Activated CD4-positive, alpha-beta T cell treated with anti-CD3 and anti-CD28 coated beads, Interleukin-2, amount 10 ng/mL, durations not matched to agents 7 days and 5 days (primary cell): ENCODE results near the gene MAPK11. TPM values are rescaled to one million over a fixed set of nuclear protein-coding genes. Genes with fewer than 3 reads are reported as not detected.

ENCODE experiments used
- CTCF ChIA-PET: fragments of 350-600 bp; sonication (Branson Sonifier 250); formaldehyde crosslinking; loops from one replicate; lab custom pipeline; 2021; ENCODE audit warnings: antibody characterized with exemption; lab: Charles Lee
- POLR2A ChIA-PET: fragments of 350-600 bp; sonication (Branson Sonifier 250); formaldehyde crosslinking; loops from one replicate; lab custom pipeline; 2021; ENCODE audit warnings: antibody characterized with exemption; lab: Charles Lee
- DNase-seq: peaks from one replicate; pipeline ENCODE4 v3.0.0-alpha.2; 2020
- H3K27ac Mint-ChIP-seq: one replicate; pipeline ENCODE4 v1.8.0; 2021; ENCODE audit warnings: mild to moderate bottlenecking, moderate library complexity, mixed read lengths
- H3K27me3 Mint-ChIP-seq: one replicate; pipeline ENCODE4 v1.8.0; 2021; ENCODE audit warnings: mixed read lengths
- H3K36me3 Mint-ChIP-seq: one replicate; pipeline ENCODE4 v1.8.0; 2021; ENCODE audit warnings: low read depth, mixed read lengths
- H3K4me1 Mint-ChIP-seq: one replicate; pipeline ENCODE4 v1.8.0; 2021; ENCODE audit warnings: mixed read lengths
- H3K4me3 Mint-ChIP-seq: one replicate; pipeline ENCODE4 v1.8.0; 2021; ENCODE audit warnings: mild to moderate bottlenecking, moderate library complexity, mixed read lengths
- H3K9me3 Mint-ChIP-seq: one replicate; pipeline ENCODE4 v1.8.0; 2021; ENCODE audit warnings: mixed read lengths
- total RNA-seq, 2 experiments: library from RNA; stranded (reverse); gene quantifications; one replicate each; pipeline ENCODE4 v1.2.3, GENCODE V29; 2021

MAPK11 gene
- total RNA-seq, 2 experiments from 2014 or later, result 10.7 to 12.6 TPM

- CTCF ChIA-PET, result interaction anchor here (0.8 to 1.6 kb wide), 2 partner anchors 8 to 18 kb away, joined by 4 to 6 read pairs; partner anchors contain the start of gene HDAC10
- POLR2A ChIA-PET, result no interaction called here
Observed at GRCh38 chr22:50258361-50259292, 11.6 kb downstream of the MAPK11 start.

GRCh38 chr22:50257451-50258360 is 12.5 kb downstream of the MAPK11 start:
- CTCF ChIA-PET, result interaction anchor here (0.8 kb wide), 1 partner anchor 19 kb away, joined by 6 read pairs; no protein-coding TSS in a partner anchor
- no peak for DNase-seq
- H3K4me3 Mint-ChIP-seq, result no peak overlapping the region
- POLR2A ChIA-PET, result no interaction called here
- H3K4me1 Mint-ChIP-seq, result peaks cover 6% of the 10 kb centered on the region
- H3K27ac Mint-ChIP-seq, result no peak overlapping the region
- no peaks in the 10 kb centered on the region for H3K36me3 Mint-ChIP-seq
- H3K27me3 Mint-ChIP-seq, result peaks cover 11% of the 10 kb centered on the region
- H3K9me3 Mint-ChIP-seq, result no peaks in the 10 kb centered on the region

More at GRCh38 chr22:50258361-50259292, 11.6 kb downstream of the MAPK11 start:
- no peaks in the 10 kb centered on the region for H3K36me3 Mint-ChIP-seq
- no peaks in the 10 kb centered on the region for H3K9me3 Mint-ChIP-seq
- H3K27ac Mint-ChIP-seq, result peak overlapping the region; percentile 13
- no peak overlapping the region for H3K4me3 Mint-ChIP-seq
- peaks cover 15% of the 10 kb centered on the region for H3K27me3 Mint-ChIP-seq
- H3K4me1 Mint-ChIP-seq, result peaks cover 6% of the 10 kb centered on the region
- no peak for DNase-seq

- no peak overlapping the region for H3K4me3 Mint-ChIP-seq
- H3K27me3 Mint-ChIP-seq, result peaks cover 7% of the 10 kb centered on the region
- H3K4me1 Mint-ChIP-seq, result peaks cover 2% of the 10 kb centered on the region
- DNase-seq, result no peak
- no peak overlapping the region for H3K27ac Mint-ChIP-seq
- ChIA-PET POLR2A (no interaction called here), CTCF (no interaction called here)
- H3K36me3 Mint-ChIP-seq, result no peaks in the 10 kb centered on the region
- H3K9me3 Mint-ChIP-seq, result no peaks in the 10 kb centered on the region
Observed at GRCh38 chr22:50257041-50257440, 13.1 kb downstream of the MAPK11 start.

- POLR2A ChIA-PET, result no interaction called here
Observed at GRCh38 chr22:50256258-50256862, 13.8 kb downstream of the MAPK11 start.

GRCh38 chr22:50255607-50256006 is 14.6 kb downstream of the MAPK11 start:
- ChIA-PET POLR2A (no interaction called here), CTCF (interaction anchor here (1.1 to 1.4 kb wide), 2 partner anchors 14 to 18 kb away, joined by 4 read pairs; no protein-coding TSS in a partner anchor)
- H3K27ac Mint-ChIP-seq, result no peak overlapping the region
- H3K4me1 Mint-ChIP-seq, result peaks cover 4% of the 10 kb centered on the region
- DNase-seq, result no peak
- H3K36me3 Mint-ChIP-seq, result no peaks in the 10 kb centered on the region
- H3K4me3 Mint-ChIP-seq, result no peak overlapping the region
- H3K9me3 Mint-ChIP-seq, result no peaks in the 10 kb centered on the region
- peaks cover 4% of the 10 kb centered on the region for H3K27me3 Mint-ChIP-seq

More at GRCh38 chr22:50256258-50256862, 13.8 kb downstream of the MAPK11 start:
- Mint-ChIP-seq H3K9me3 (no peaks in the 10 kb centered on the region), H3K27ac (no peak overlapping the region), H3K4me1 (peaks cover 2% of the 10 kb centered on the region), H3K36me3 (no peaks in the 10 kb centered on the region), H3K4me3 (no peak overlapping the region), H3K27me3 (peaks cover 4% of the 10 kb centered on the region)
- CTCF ChIA-PET, result interaction anchor here (1.1 to 1.4 kb wide), 2 partner anchors 15 to 17 kb away, joined by 4 read pairs; no protein-coding TSS in a partner anchor
- no peak for DNase-seq

- no peak for DNase-seq
- ChIA-PET POLR2A (no interaction called here), CTCF (interaction anchor here (1.1 to 1.4 kb wide), 2 partner anchors 13 to 18 kb away, joined by 4 read pairs; no protein-coding TSS in a partner anchor)
- H3K9me3 Mint-ChIP-seq, result no peaks in the 10 kb centered on the region
- no peaks in the 10 kb centered on the region for H3K36me3 Mint-ChIP-seq
- no peak overlapping the region for H3K27ac Mint-ChIP-seq
- H3K4me1 Mint-ChIP-seq, result peaks cover 8% of the 10 kb centered on the region
- no peak overlapping the region for H3K4me3 Mint-ChIP-seq
- peaks cover 3% of the 10 kb centered on the region for H3K27me3 Mint-ChIP-seq
Observed at GRCh38 chr22:50255099-50255498, 15.1 kb downstream of the MAPK11 start.

- ChIA-PET POLR2A (no interaction called here), CTCF (no interaction called here)
- Mint-ChIP-seq H3K27me3 (peaks cover under 1% of the 10 kb centered on the region), H3K4me3 (no peak overlapping the region), H3K27ac (no peak overlapping the region), H3K9me3 (no peaks in the 10 kb centered on the region), H3K4me1 (peaks cover 12% of the 10 kb centered on the region), H3K36me3 (no peaks in the 10 kb centered on the region)
- no peak for DNase-seq
Observed at GRCh38 chr22:50253941-50254340, 16.2 kb downstream of the MAPK11 start.

- ChIA-PET POLR2A (no interaction called here), CTCF (interaction anchor here (0.7 to 1.1 kb wide), 6 partner anchors 9 to 368 kb away, joined by 3 to 5 read pairs (median 4); no protein-coding TSS in a partner anchor)
- H3K27me3 Mint-ChIP-seq, result no peaks in the 10 kb centered on the region
Observed at GRCh38 chr22:50253046-50253915, 16.9 kb downstream of the MAPK11 start.

GRCh38 chr22:50252082-50253045 is 17.8 kb downstream of the MAPK11 start:
- POLR2A ChIA-PET, result no interaction called here
- peak overlapping the region; percentile 68 for H3K27ac Mint-ChIP-seq

More at GRCh38 chr22:50253046-50253915, 16.9 kb downstream of the MAPK11 start:
- H3K36me3 Mint-ChIP-seq, result no peaks in the 10 kb centered on the region
- DNase-seq, result no peak
- no peak overlapping the region for H3K27ac Mint-ChIP-seq
- H3K9me3 Mint-ChIP-seq, result no peaks in the 10 kb centered on the region
- no peak overlapping the region for H3K4me3 Mint-ChIP-seq
- H3K4me1 Mint-ChIP-seq, result peaks cover 12% of the 10 kb centered on the region

GRCh38 chr22:50251477-50252081 is 18.6 kb downstream of the MAPK11 start:
- H3K27ac Mint-ChIP-seq, result no peak overlapping the region
- no peaks in the 10 kb centered on the region for H3K27me3 Mint-ChIP-seq
- ChIA-PET POLR2A (no interaction called here), CTCF (interaction anchor here (0.6 to 2.2 kb wide), 12 partner anchors 8 to 369 kb away, joined by 3 to 13 read pairs (median 4); partner anchors contain the start of gene SCO2)
- peaks cover 19% of the 10 kb centered on the region for H3K4me1 Mint-ChIP-seq
- peak overlapping the region; percentile 27 for H3K4me3 Mint-ChIP-seq
- DNase-seq, result no peak
- H3K9me3 Mint-ChIP-seq, result no peaks in the 10 kb centered on the region
- H3K36me3 Mint-ChIP-seq, result peaks cover 7% of the 10 kb centered on the region

More at GRCh38 chr22:50252082-50253045, 17.8 kb downstream of the MAPK11 start:
- Mint-ChIP-seq H3K9me3 (no peaks in the 10 kb centered on the region), H3K36me3 (peaks cover 5% of the 10 kb centered on the region), H3K4me3 (peak overlapping the region; percentile 27), H3K27me3 (no peaks in the 10 kb centered on the region), H3K4me1 (peaks cover 19% of the 10 kb centered on the region)
- peak; percentile 76 for DNase-seq
- CTCF ChIA-PET, result interaction anchor here (0.7 to 2.2 kb wide), 13 partner anchors 10 to 369 kb away, joined by 3 to 13 read pairs (median 4); no protein-coding TSS in a partner anchor
